HEK293T (cell line): ENCODE data around the gene GRM4.

Experiments used
- ARNT ChIP-seq: fragments of 450-650 bp; IDR thresholded peaks from 2 replicates; pipeline ENCODE4 v1.6.1; 2017; ENCODE audit warnings: mild to moderate bottlenecking
- BHLHE40 ChIP-seq: fragments of 450-650 bp; IDR thresholded peaks from 2 replicates; pipeline ENCODE4 v1.6.1; 2016; ENCODE audit warnings: mild to moderate bottlenecking, moderate library complexity, borderline replicate concordance
- ELF4 ChIP-seq: fragments of 450-650 bp; IDR thresholded peaks from 2 replicates; pipeline ENCODE4 v1.6.1; 2017; ENCODE audit warnings: antibody characterized with exemption
- FOXA1 ChIP-seq: fragments of 450-650 bp; IDR thresholded peaks from 2 replicates; pipeline ENCODE4 v1.6.1; 2016; ENCODE audit warnings: mild to moderate bottlenecking
- FOXK2 ChIP-seq: fragments of 450-650 bp; IDR thresholded peaks from 2 replicates; pipeline ENCODE4 v1.6.1; 2016; ENCODE audit warnings: mild to moderate bottlenecking
- HDGF ChIP-seq: fragments of 450-650 bp; IDR thresholded peaks from 2 replicates; pipeline ENCODE4 v1.6.1; 2017; ENCODE audit warnings: antibody characterized with exemption, borderline replicate concordance
- NFRKB ChIP-seq: fragments of 450-650 bp; IDR thresholded peaks from 2 replicates; pipeline ENCODE4 v1.6.1; 2016; ENCODE audit warnings: mild to moderate bottlenecking, moderate library complexity
- SP1 ChIP-seq: fragments of 450-650 bp; IDR thresholded peaks from 2 replicates; pipeline ENCODE4 v1.6.1; 2017
- SUZ12 ChIP-seq: fragments of 450-650 bp; IDR thresholded peaks from 2 replicates; pipeline ENCODE4 v1.6.1; 2016; ENCODE audit warnings: mild to moderate bottlenecking

- TF ChIP-seq SUZ12 (no peak), ELF4 (no peak), FOXK2 (no peak), BHLHE40 (no peak), ARNT (no peak), NFRKB (no peak), FOXA1 (no peak), HDGF (no peak), SP1 (no peak)
These were observed 124.9 kb downstream of the GRM4 start for GRCh38 chr6:34020807-34021553.
